Hematopoietic multipotent progenitor cell (in vitro differentiated cells): ENCODE measurements around the gene APOBEC2. TPM values are rescaled to one million over a fixed set of nuclear protein-coding genes. Genes with fewer than 3 reads are reported as not detected.

Experiments used
- DNase-seq, 3 donors: peaks; one replicate each; pipeline ENCODE4 v3.0.0-alpha.2; 2011 to 2015; ENCODE audit warnings: low read depth in 2 of 3, low spot score in 2 of 3
- total RNA-seq: library from RNA; depleted of rRNA; stranded (reverse); fragments of >200 nt; gene quantifications from one replicate; pipeline ENCODE4 v1.2.3, GENCODE V29; 2012

Gene APOBEC2
- total RNA-seq, 1 donor, result not detected

DNA sequence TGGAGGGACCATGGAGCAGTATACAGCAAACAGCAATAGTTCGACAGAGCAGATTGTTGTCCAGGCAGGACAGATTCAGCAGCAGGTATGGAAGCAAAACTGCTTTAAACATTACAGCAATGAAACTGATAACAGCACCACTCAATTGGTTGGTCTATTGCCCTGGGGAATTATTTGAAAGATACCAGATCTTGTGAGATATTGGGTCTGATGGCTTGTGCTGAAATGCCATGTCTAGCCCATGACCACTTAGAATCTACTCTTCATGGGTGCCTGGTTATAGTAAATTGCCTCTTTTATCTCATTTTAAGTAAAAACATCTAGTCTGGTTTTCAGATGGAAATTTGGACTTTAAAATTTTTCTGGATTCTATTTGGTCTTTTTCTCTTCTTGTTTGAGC lies 26.1 kb downstream of the APOBEC2 start:
- DNase-seq, result no peak

DNA sequence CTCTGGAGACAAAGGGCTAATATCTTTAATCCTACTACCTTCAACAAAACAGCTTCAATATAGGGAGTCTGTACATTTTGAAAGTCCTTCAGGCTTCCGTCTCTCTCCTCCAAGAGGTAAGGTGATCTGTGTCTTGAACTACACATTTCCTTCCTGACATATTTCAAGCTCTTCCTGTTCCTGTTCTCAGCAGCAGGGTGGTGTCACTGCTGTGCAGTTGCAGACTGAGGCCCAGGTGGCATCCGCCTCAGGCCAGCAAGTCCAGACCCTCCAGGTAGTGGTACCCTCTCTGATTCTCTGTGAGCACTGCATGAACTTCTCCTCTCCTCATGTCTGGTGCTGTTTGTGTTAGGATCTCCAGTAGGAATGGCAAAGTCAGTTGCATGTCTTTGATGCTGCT lies 27.6 kb downstream of the APOBEC2 start:
- DNase-seq, result no peak

DNA sequence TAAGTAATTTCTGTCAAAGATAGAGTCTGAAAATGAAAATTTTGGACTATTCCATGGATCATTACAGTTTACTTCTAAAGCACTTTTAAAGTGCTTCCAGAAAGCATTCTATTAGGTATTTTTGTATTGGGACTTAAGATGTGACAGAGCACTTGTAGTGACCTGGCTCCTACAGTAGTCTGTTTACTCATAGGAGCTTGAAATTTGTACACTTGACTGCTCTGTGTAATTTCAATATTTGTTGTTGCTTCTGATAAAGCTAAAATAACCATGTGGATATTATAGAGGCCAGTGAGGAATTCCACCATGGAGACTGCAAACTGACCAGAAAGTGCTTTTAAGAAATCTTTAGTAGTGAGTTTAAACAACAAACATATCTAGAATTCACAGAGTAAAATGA lies 30.1 kb downstream of the APOBEC2 start:
- DNase-seq, result no peak

DNA sequence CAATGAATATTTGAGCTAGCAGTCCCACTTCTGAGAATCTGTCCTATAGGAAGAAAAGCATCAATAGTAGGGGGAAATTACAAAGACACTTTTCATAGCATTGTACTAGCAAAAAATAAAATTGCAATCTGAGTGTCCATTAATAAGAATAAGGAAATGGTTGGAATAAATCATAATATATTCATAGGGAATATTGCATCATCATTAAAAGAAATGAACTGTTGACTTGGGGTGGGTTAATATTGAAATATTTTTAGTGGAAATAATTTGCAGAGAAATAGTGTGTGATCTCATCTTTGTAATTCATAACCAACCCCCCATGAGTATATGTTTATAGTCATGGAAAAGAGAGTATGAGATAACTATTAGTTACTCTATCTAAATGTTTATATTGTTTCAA lies 32.2 kb downstream of the APOBEC2 start:
- no peak for DNase-seq

- no peak for DNase-seq
Observed at GRCh38 chr6:41088451-41088850, 35.4 kb downstream of the APOBEC2 start.

DNA sequence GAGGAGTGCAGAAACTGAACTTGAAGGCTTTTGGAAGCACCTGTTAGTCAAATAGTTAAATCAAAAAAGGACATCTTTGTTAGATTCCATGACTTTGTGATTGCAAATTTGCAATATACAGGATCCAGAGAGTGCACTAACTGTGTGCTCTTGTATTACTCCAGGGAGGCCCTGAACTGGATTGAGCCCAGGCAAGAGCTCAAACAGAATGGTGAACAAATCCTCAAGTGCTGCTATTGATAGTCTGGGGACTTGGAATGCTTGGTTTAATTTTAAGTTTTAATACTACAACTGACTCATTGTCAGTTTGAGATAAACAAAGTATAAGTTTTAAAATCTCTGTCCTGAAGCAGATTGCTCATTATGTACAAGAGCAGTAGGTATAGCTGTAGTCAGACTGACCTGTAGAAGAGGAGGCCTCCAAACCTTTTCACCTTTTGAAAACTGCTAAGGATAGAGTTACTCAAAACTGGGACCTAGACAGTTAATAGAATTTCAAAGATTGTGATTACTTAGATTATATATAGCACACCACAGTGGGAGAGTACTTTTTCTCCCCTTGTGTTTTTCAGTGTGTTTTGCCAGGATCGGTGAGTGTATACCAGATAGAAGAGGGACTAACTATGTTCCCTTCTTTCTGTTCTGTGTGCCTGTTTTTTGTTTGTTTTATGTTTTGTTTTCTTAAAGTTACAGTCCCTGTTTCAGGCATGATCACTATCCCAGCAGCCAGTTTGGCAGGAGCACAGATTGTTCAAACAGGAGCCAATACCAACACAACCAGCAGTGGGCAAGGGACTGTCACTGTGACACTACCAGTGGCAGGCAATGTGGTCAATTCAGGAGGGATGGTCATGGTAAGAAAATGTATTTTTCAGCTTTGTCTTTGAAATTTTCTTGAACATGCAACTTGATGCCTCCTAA lies 38.1 kb downstream of the APOBEC2 start:
- no peak for DNase-seq

- peak in 2 of 3 donors; percentile 22 to 66 for DNase-seq
Observed at GRCh38 chr6:41092421-41093140, 39.6 kb downstream of the APOBEC2 start.

- no peak for DNase-seq
Observed at GRCh38 chr6:41093729-41094128, 40.7 kb downstream of the APOBEC2 start.

DNA sequence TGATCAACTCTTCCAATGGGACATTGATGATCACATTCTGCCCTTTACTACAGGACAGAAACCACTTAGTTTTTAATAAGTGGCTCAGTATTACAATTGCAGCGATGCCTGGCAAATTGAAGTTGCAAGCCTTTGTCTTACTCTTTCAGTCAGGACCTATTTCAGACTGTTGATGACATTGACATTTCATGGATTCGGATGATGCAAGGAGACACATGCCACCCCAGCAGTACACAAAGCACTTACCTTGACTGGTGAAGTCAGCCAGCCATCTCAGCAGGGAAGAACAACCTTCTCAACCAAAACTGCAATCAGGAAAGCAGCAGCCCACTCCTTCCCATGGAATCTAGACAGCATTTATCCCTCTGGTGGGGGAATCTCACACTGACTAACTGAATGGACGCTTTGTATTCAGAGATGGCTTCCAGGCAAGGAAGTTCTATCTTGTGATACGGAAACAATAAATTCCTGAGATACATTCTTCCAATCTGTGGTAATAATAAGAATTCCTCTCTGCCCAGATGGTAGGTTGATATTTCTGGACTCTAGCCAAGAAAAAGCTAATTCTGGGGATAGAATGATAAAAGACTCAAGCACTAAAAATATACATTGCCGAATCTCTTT lies 44.6 kb downstream of the APOBEC2 start:
- DNase-seq, result no peak

GRCh38 chr6:41098366-41098765 lies 45.4 kb downstream of the APOBEC2 start:
- DNase-seq, result no peak

GRCh38 chr6:41100871-41101287 lies 47.9 kb downstream of the APOBEC2 start:
- no peak for DNase-seq

DNA sequence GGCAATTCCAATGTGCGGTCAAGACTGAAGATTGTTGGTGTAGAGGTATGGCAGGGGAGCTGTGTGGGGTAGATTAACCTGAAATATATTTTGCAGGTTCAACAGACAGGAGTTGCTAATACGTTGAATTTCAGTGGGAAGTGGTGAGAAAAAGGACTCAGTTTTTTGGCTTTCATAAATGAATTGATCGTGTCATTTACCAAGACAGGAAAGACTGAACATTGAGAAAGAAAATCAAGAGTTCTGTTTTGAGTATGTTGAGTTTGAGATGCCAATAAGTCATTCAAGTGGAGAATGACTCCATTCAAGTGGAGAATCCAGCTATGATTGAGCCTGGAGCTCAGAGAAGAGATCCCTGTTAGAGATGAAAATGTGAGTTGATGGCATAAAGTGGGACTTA lies 50.8 kb downstream of the APOBEC2 start:
- no peak for DNase-seq

DNA sequence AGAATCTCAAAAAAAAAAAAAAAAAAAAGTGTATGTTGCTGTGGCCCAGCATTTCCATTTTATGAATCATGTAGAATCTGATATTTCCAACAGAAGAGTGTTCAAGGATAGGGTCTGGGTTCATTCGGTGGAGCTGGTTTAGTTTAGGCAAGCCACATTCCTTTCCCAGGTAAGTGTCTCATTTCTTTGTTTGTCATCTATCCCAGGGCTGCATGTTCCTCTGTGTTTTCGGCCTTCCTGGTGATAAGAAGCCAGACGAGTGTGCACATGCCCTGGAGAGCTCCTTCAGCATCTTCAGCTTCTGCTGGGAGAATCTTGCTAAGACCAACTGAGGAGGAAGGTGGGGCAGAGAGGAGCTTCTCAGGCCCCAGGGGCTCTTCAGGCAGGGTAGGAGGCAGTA lies 58.0 kb downstream of the APOBEC2 start:
- DNase-seq, result no peak

Other genes with a start within 250 kb of the APOBEC2 start
- gene UNC5CL, start 14.0 kb upstream of the APOBEC2 start, total RNA-seq, result 1.3 TPM
- gene TSPO2, start 10.7 kb upstream of the APOBEC2 start, total RNA-seq, result not detected
- 10.5 TPM for gene OARD1, start 19.2 kb downstream of the APOBEC2 start, total RNA-seq
- 54.7 TPM for gene NFYA, start 19.8 kb downstream of the APOBEC2 start, total RNA-seq
- 1.1 TPM for gene TREML1, start 101.1 kb downstream of the APOBEC2 start, total RNA-seq
- not detected for gene TREM2, start 109.9 kb downstream of the APOBEC2 start, total RNA-seq
- gene TREML2, start 147.9 kb downstream of the APOBEC2 start, total RNA-seq, result 8.1 TPM
- gene TREML4, start 175.1 kb downstream of the APOBEC2 start, total RNA-seq, result not detected
- 0.54 TPM for gene TREM1, start 233.5 kb downstream of the APOBEC2 start, total RNA-seq